ENCODE results near the gene RFPL1.
"Not testable (repeated sequence)": the region's sequence is repeated elsewhere in the genome, so short reads cannot be mapped to it uniquely, and the experiment has no call there.

The RFPL1 gene

GRCh38 chr22:29479417-29480261 lies 41.3 kb downstream of the RFPL1 start, which contains the start of gene NEFH:
Gene NEFH (plus strand): TSS chr22:29480218. CDS start chr22:29480263, 45 bp downstream.
- no peak for DNase-seq

- DNase-seq = no peak
Measured at GRCh38 chr22:29480262-29480511, 41.8 kb downstream of the RFPL1 start.

DNA sequence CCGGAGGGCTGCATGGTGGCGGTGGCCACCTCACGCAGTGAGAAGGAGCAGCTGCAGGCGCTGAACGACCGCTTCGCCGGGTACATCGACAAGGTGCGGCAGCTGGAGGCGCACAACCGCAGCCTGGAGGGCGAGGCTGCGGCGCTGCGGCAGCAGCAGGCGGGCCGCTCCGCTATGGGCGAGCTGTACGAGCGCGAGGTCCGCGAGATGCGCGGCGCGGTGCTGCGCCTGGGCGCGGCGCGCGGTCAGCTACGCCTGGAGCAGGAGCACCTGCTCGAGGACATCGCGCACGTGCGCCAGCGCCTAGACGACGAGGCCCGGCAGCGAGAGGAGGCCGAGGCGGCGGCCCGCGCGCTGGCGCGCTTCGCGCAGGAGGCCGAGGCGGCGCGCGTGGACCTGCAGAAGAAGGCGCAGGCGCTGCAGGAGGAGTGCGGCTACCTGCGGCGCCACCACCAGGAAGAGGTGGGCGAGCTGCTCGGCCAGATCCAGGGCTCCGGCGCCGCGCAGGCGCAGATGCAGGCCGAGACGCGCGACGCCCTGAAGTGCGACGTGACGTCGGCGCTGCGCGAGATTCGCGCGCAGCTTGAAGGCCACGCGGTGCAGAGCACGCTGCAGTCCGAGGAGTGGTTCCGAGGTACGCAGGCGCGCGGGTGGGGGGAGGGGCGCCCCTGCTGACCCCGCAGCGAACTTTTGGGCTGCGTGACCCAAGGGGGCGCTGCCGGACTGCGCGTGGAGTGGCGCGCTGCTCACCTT lies 42.3 kb downstream of the RFPL1 start:
- peak; percentile 65 for DNase-seq

DNA sequence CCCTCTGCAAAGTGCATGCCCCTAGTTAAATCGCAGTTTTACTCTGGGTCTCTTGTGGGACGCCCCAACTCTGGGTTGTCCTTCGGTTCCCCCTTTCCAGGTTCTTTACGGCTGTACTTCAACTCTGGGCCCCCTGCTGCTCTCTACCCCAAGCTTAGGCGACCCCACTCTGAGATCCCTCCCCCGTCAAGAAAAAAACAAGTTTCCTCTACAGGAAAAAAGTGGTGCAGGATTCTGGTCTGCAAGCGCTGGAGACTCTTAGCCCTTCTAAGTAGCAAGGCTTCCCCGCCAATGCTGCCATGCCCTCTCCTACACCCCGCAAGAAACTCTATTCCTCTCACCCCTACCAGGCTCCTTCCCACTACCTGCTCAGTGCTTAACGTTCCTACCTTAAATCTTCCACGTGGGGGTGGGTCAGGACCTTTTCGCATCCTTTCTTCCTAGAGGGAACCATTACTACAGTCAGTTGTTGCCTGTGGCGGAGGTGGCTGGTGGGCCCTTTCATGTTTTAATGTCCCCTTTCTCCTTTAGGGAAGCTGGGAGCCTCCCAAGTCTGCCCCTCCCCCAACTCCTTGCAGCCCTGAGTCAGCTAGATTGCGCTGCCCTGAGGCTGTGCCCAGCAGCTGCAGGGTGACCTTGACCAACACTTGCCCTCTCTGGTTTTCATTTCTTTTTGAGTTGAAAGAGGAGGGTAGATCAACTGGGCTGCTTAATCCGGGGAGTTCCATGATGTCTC lies 43.0 kb downstream of the RFPL1 start:
- no peak for DNase-seq

- no peak for DNase-seq
Measured at GRCh38 chr22:29482253-29482652, 43.9 kb downstream of the RFPL1 start.

DNA sequence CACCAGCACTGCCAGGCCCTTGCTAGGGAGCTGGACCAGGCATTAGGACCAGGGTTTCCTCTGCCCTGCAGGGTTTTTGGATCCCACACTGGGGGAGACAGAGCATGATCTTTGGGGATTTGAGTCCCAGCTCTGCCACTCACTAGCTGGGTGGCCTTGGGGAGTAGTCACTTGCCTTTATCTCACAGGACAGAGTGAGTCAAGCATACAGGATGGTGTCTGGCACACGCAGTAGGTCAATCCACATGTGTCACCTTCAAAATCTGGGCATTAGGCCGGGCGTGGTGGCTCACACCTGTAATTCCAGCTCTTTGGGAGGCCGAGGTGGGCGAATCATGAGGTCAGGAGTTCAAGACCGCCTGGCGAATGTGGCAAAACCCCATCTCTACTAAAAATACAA lies 44.3 kb downstream of the RFPL1 start:
- DNase-seq = no peak

DNA sequence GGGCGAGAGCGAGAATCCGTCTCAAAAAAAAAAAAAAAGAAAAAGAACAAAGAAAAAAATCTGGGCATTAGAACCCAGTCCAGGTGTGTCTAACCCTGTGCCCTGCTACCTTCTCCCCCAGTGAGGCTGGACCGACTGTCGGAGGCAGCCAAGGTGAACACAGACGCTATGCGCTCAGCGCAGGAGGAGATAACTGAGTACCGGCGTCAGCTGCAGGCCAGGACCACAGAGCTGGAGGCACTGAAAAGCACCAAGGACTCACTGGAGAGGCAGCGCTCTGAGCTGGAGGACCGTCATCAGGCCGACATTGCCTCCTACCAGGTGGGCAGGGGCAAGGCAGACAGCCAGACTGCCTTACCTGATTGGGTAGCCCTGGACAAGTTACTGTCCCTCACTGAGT lies 44.9 kb downstream of the RFPL1 start:
- DNase-seq = no peak

DNA sequence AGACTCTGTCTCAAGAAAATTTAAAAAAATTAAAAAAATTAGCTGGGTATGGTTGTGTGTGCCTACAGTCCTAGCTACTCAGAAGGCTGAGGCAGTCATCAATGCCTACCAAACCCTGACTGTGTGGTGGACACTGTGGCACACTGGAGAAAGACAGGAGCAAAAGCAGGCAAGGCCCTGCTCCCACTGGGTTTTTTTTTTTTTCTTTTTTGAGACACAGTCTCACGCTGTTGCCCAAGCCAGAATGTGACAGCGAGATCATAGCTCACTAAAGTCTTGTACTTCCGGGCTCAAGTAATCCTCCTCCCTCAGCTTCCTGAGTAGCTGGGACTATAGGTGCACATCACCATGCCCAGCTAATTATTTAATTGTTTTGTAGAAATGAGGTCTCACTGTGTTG lies 46.3 kb downstream of the RFPL1 start:
- DNase-seq = no peak

DNA sequence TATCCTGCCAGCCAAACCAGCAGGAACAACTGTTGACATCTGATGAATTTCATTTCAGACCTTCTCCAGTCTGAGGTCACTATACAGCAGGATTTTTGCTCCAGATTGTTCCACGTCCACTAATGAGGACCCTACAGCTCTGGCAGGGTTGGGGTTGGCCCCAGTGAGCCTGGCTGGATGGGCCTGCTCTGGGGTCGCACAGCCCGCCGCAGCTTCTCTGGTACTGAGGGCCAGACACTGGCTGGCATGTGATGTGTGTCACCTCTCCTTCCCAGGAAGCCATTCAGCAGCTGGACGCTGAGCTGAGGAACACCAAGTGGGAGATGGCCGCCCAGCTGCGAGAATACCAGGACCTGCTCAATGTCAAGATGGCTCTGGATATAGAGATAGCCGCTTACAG lies 47.1 kb downstream of the RFPL1 start:
- no peak for DNase-seq

- DNase-seq = no peak
Measured at GRCh38 chr22:29487426-29487986, 49.1 kb downstream of the RFPL1 start.

DNA sequence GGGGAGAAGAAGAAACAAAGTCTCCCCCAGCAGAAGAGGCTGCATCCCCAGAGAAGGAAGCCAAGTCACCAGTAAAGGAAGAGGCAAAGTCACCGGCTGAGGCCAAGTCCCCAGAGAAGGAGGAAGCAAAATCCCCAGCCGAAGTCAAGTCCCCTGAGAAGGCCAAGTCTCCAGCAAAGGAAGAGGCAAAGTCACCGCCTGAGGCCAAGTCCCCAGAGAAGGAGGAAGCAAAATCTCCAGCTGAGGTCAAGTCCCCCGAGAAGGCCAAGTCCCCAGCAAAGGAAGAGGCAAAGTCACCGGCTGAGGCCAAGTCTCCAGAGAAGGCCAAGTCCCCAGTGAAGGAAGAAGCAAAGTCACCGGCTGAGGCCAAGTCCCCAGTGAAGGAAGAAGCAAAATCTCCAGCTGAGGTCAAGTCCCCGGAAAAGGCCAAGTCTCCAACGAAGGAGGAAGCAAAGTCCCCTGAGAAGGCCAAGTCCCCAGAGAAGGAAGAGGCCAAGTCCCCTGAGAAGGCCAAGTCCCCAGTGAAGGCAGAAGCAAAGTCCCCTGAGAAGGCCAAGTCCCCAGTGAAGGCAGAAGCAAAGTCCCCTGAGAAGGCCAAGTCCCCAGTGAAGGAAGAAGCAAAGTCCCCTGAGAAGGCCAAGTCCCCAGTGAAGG lies 50.9 kb downstream of the RFPL1 start:
- not testable (repeated sequence) for DNase-seq

- no peak for DNase-seq
Measured at GRCh38 chr22:29491012-29491411, 52.6 kb downstream of the RFPL1 start.
